Measurements from ENCODE around the gene HELT. TPM values are rescaled to one million over a fixed set of nuclear protein-coding genes. Genes with fewer than 3 reads are reported as not detected.

HELT gene
- polyA plus RNA-seq, 3 donors: not detected

- Mint-ChIP-seq H3K9me3 (peaks cover 0 to 9% (median 5%) of the 10 kb centered on the region in 7 donors), H3K27ac (no peak overlapping the region), H3K36me3 (no peaks in the 10 kb centered on the region), H3K27me3 (ENCODE audit: low read depth in 3 of 3) (peaks cover 24 to 33% (median 24%) of the 10 kb centered on the region in 3 donors), H3K4me1 (peaks cover 9% of the 10 kb centered on the region), H3K4me3 (no peak overlapping the region)
- no peaks in the 10 kb centered on the region for H3K79me2 ChIP-seq (ENCODE audit: insufficient read depth, low read length)
- no peak overlapping the region for H2AFZ ChIP-seq (ENCODE audit: insufficient read depth, low read depth, low read length, poor library complexity, severe bottlenecking)
- no CpG with 5 or more reads among the region's 2 CpGs for WGBS (ENCODE audit: insufficient coverage)
- H3K36me3 ChIP-seq (replicated peaks in 1 of 2; ENCODE audit: control insufficient read depth in 1 of 2, insufficient read depth in 2 of 2, low read length in 2 of 2): no peaks in the 10 kb centered on the region
- H3K27ac ChIP-seq (ENCODE audit: low read depth in 1 of 2, low read length in 2 of 2): no peak overlapping the region
- no peak for TF ChIP-seq CTCF (IDR thresholded peaks at IDR 0.05)
- no peak overlapping the region for H3K9ac ChIP-seq (ENCODE audit: insufficient read depth, low read length, poor library complexity, severe bottlenecking)
- no peak for DNase-seq
- H3K9me3 ChIP-seq (replicated peaks in 1 of 2; ENCODE audit: control insufficient read depth in 1 of 2, insufficient read depth in 1 of 2, low read length in 2 of 2): no peaks in the 10 kb centered on the region
- no peak overlapping the region for H3K4me3 ChIP-seq (replicated peaks in 1 of 3; ENCODE audit: low read depth in 2 of 3, low read length in 3 of 3)
- intact Hi-C loops (cut with micrococcal nuclease): loop anchor here in 1 of 2 donors (10.0 kb wide), 1 partner anchor 1000 kb away; no protein-coding TSS in a partner anchor
- H3K4me2 ChIP-seq (replicated peaks; ENCODE audit: extremely low read depth, low read length, poor library complexity, severe bottlenecking): no peak overlapping the region
- H3K27me3 ChIP-seq (ENCODE audit: control insufficient read depth in 2 of 2, insufficient read depth in 2 of 2, low read length in 2 of 2): peaks cover 0 to 14% of the 10 kb centered on the region in 2 donors
- H3K4me1 ChIP-seq (ENCODE audit: control insufficient read depth in 1 of 2, insufficient read depth in 2 of 2, low read length in 2 of 2): peaks cover 6% of the 10 kb centered on the region in 2 donors
- no peaks in the 10 kb centered on the region for H4K20me1 ChIP-seq (ENCODE audit: insufficient read depth, low read length)
Observed at GRCh38 chr4:185035284-185035683, 17.0 kb downstream of the HELT start.

GRCh38 chr4:185036019-185036418, 17.7 kb downstream of the HELT start:
- Histone ChIP-seq H3K4me1 (ENCODE audit: control insufficient read depth in 1 of 2, insufficient read depth in 2 of 2, low read length in 2 of 2) (peaks cover 6% of the 10 kb centered on the region in 2 donors), H3K9me3 (replicated peaks in 1 of 2; ENCODE audit: control insufficient read depth in 1 of 2, insufficient read depth in 1 of 2, low read length in 2 of 2) (no peaks in the 10 kb centered on the region), H3K27ac (ENCODE audit: low read depth in 1 of 2, low read length in 2 of 2) (no peak overlapping the region), H3K79me2 (ENCODE audit: insufficient read depth, low read length) (no peaks in the 10 kb centered on the region), H2AFZ (ENCODE audit: insufficient read depth, low read depth, low read length, poor library complexity, severe bottlenecking) (no peak overlapping the region), H3K9ac (ENCODE audit: insufficient read depth, low read length, poor library complexity, severe bottlenecking) (no peak overlapping the region), H3K4me3 (replicated peaks in 1 of 3; ENCODE audit: low read depth in 2 of 3, low read length in 3 of 3) (no peak overlapping the region), H3K4me2 (replicated peaks; ENCODE audit: extremely low read depth, low read length, poor library complexity, severe bottlenecking) (no peak overlapping the region), H3K36me3 (replicated peaks in 1 of 2; ENCODE audit: control insufficient read depth in 1 of 2, insufficient read depth in 2 of 2, low read length in 2 of 2) (no peaks in the 10 kb centered on the region), H3K27me3 (ENCODE audit: control insufficient read depth in 2 of 2, insufficient read depth in 2 of 2, low read length in 2 of 2) (peaks cover 0 to 13% of the 10 kb centered on the region in 2 donors), H4K20me1 (ENCODE audit: insufficient read depth, low read length) (no peaks in the 10 kb centered on the region)
- Mint-ChIP-seq H3K27ac (peak overlapping the region in 1 of 7 donors; percentile 64), H3K36me3 (no peaks in the 10 kb centered on the region), H3K9me3 (peaks cover 0 to 9% (median 5%) of the 10 kb centered on the region in 7 donors), H3K4me1 (peaks cover 9% of the 10 kb centered on the region), H3K4me3 (no peak overlapping the region), H3K27me3 (ENCODE audit: low read depth in 3 of 3) (peaks cover 19 to 27% (median 22%) of the 10 kb centered on the region in 3 donors)
- no peak for TF ChIP-seq CTCF (IDR thresholded peaks at IDR 0.05)
- no peak for DNase-seq
- WGBS (ENCODE audit: insufficient coverage): 83% methylated on average over 1 of the region's 6 CpGs
- intact Hi-C loops (cut with micrococcal nuclease): loop anchor here in 1 of 2 donors (10.0 kb wide), 1 partner anchor 999 kb away; no protein-coding TSS in a partner anchor

Data from CD14-positive monocyte (primary cell).